OCI-LY3 (cell line): ENCODE measurements around the gene TLE5.

Source experiments
- H2AFZ ChIP-seq: fragments of 200-600, 300-600 bp; shearing (Covaris generic); 2 replicates; pipeline ENCODE4 v1.6.0; 2014; ENCODE audit warnings: antibody characterized with exemption, low read depth, low read length
- H3K27ac ChIP-seq: fragments of 200-600, 300-600 bp; sonication (generic); 2 replicates; pipeline ENCODE4 v1.5.1; 2014; ENCODE audit warnings: mild to moderate bottlenecking, low read length, moderate library complexity, mixed read lengths
- H3K27me3 ChIP-seq: fragments of 200-600, 300-600 bp; sonication (generic); 2 replicates; pipeline ENCODE4 v1.6.1; 2014; ENCODE audit warnings: low read depth, low read length, mixed read lengths
- H3K36me3 ChIP-seq: fragments of 200-600, 300-600 bp; sonication (generic); replicated peaks from 2 replicates; pipeline ENCODE3; 2014; ENCODE audit warnings: low read depth, low read length, mixed read lengths
- H3K4me1 ChIP-seq: fragments of 300-600, 200-600 bp; sonication (generic); 2 replicates; pipeline ENCODE4 v1.6.1; 2014; ENCODE audit warnings: low read length, mixed read lengths
- H3K4me2 ChIP-seq: fragments of 200-600, 300-600 bp; sonication (generic); 2 replicates; pipeline ENCODE4 v1.6.1; 2014; ENCODE audit warnings: low read length, mixed read lengths
- H3K4me3 ChIP-seq: fragments of 300-600, 200-600 bp; sonication (generic); 2 replicates; pipeline ENCODE4 v1.5.1; 2014; ENCODE audit warnings: antibody characterized with exemption, mild to moderate bottlenecking, low read length, moderate library complexity
- H3K79me2 ChIP-seq: fragments of 300-600, 200-600 bp; shearing (Covaris generic); 2 replicates; pipeline ENCODE4 v1.6.1; 2014; ENCODE audit warnings: mild to moderate bottlenecking, low read length, mixed read lengths
- H3K9ac ChIP-seq: fragments of 300-600, 200-600 bp; shearing (Covaris generic); 2 replicates; pipeline ENCODE4 v1.6.0; 2014; ENCODE audit warnings: mild to moderate bottlenecking, low read length, moderate library complexity
- H3K9me3 ChIP-seq: fragments of 200-600, 300-600 bp; shearing (Covaris generic); 2 replicates; pipeline ENCODE4 v1.6.1; 2014; ENCODE audit warnings: low read length, mixed read lengths; ENCODE audit not compliant: insufficient read depth
- H4K20me1 ChIP-seq: fragments of 200-600, 300-600 bp; sonication (generic); 2 replicates; pipeline ENCODE4 v1.6.1; 2016; ENCODE audit warnings: low read length, mixed read lengths; ENCODE audit not compliant: insufficient read depth
- CTCF ChIP-seq: fragments of 200-600, 300-600 bp; sonication (generic); IDR thresholded peaks from 2 replicates; pipeline ENCODE4 v1.5.1; 2014; ENCODE audit warnings: antibody characterized with exemption, low read length, low read depth
- EZH2phosphoT487 ChIP-seq: fragments of 200-600 bp; shearing (Covaris generic); IDR thresholded peaks from 2 replicates; pipeline ENCODE4 v1.6.1; 2018; ENCODE audit warnings: antibody characterized with exemption, mixed run types, low read depth

TLE5 gene

GRCh38 chr19:3100747-3101730 is 38.7 kb upstream of the TLE5 start:
- no peaks in the 10 kb centered on the region for H3K27me3 ChIP-seq
- H3K4me3 ChIP-seq = no peak overlapping the region
- no peaks in the 10 kb centered on the region for H3K79me2 ChIP-seq
- no peaks in the 10 kb centered on the region for H3K9me3 ChIP-seq
- H2AFZ ChIP-seq = no peak overlapping the region
- H3K9ac ChIP-seq = no peak overlapping the region
- no peaks in the 10 kb centered on the region for H4K20me1 ChIP-seq
- no peak overlapping the region for H3K27ac ChIP-seq
- TF ChIP-seq EZH2phosphoT487 (no peak), CTCF (no peak)
- H3K4me1 ChIP-seq = peaks cover 9% of the 10 kb centered on the region
- H3K4me2 ChIP-seq = no peak overlapping the region
- H3K36me3 ChIP-seq = no peaks in the 10 kb centered on the region

GRCh38 chr19:3100331-3100730 is 38.0 kb upstream of the TLE5 start:
- H2AFZ ChIP-seq = no peak overlapping the region
- no peak for TF ChIP-seq CTCF
- TF ChIP-seq EZH2phosphoT487 = no peak
- no peaks in the 10 kb centered on the region for H3K36me3 ChIP-seq
- no peak overlapping the region for H3K9ac ChIP-seq
- no peak overlapping the region for H3K4me3 ChIP-seq
- H3K4me2 ChIP-seq = no peak overlapping the region
- H3K9me3 ChIP-seq = no peaks in the 10 kb centered on the region
- no peaks in the 10 kb centered on the region for H3K27me3 ChIP-seq
- no peak overlapping the region for H3K27ac ChIP-seq
- H4K20me1 ChIP-seq = no peaks in the 10 kb centered on the region
- H3K4me1 ChIP-seq = peaks cover 9% of the 10 kb centered on the region
- H3K79me2 ChIP-seq = no peaks in the 10 kb centered on the region

GRCh38 chr19:3099347-3100145 is 37.3 kb upstream of the TLE5 start:
- no peaks in the 10 kb centered on the region for H3K79me2 ChIP-seq
- H4K20me1 ChIP-seq = no peaks in the 10 kb centered on the region
- TF ChIP-seq EZH2phosphoT487 = no peak
- no peak for TF ChIP-seq CTCF
- no peak overlapping the region for H3K9ac ChIP-seq
- no peak overlapping the region for H3K4me3 ChIP-seq
- H3K36me3 ChIP-seq = no peaks in the 10 kb centered on the region
- H3K27ac ChIP-seq = no peak overlapping the region
- H3K9me3 ChIP-seq = no peaks in the 10 kb centered on the region
- no peaks in the 10 kb centered on the region for H3K27me3 ChIP-seq
- H3K4me1 ChIP-seq = peaks cover 9% of the 10 kb centered on the region
- H3K4me2 ChIP-seq = peak overlapping the region; percentile 49
- H2AFZ ChIP-seq = no peak overlapping the region
